Measurements from ENCODE around the gene ZNF705A. TPM values are rescaled to one million over a fixed set of nuclear protein-coding genes. Genes with fewer than 3 reads are reported as not detected.
"Not testable (repeated sequence)": the region's sequence is repeated elsewhere in the genome, so short reads cannot be mapped to it uniquely, and the experiment has no call there.

The ZNF705A gene
- total RNA-seq, 1 experiment from 2014 or later, result not detected

DNA sequence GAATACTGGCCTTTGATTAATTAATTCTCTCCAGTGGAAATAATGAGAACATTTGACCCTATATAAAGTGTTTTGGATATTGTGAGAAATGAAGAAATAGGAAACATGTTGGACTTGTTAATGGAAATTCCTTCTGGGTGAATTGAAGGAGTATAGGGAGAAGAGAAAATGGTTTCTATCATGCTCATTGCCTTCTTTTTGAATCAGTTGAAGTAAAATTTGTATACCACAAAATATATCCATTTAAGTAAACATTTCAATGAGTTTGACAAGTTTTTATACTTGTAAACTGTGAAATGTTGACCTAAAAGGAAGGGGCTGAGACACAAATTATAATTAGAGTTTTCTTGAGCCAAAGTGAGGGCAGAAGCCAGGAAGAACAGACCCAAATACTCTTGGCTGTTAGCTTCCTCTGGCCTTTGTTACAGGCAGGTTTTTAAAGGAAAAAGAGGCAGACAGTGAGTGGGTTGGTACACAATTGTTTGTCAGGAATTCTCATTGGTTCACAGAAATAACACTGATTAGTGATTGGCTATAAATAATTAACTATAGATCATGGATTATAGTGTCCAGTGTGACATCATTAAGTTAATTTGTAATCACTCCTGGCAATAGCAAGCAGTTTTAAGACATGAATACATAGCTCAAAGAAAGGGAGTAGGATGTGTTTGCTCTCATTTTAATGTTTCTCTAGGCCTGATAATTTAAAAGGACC, 826 bp downstream of the ZNF705A start:
- no peak overlapping the region for H3K4me3 ChIP-seq
- peak overlapping the region; percentile 15; the same call in 1 of the 2 replicates for H3K27ac ChIP-seq
- H3K9me3 ChIP-seq (replicated peaks), result no peaks in the 10 kb centered on the region
- no peaks in the 10 kb centered on the region for H3K36me3 ChIP-seq
- no peaks in the 10 kb centered on the region; the same call in 1 of the 2 replicates for H3K27me3 ChIP-seq
- no peak for DNase-seq
- H3K4me1 ChIP-seq, result peaks cover 6% of the 10 kb centered on the region

DNA sequence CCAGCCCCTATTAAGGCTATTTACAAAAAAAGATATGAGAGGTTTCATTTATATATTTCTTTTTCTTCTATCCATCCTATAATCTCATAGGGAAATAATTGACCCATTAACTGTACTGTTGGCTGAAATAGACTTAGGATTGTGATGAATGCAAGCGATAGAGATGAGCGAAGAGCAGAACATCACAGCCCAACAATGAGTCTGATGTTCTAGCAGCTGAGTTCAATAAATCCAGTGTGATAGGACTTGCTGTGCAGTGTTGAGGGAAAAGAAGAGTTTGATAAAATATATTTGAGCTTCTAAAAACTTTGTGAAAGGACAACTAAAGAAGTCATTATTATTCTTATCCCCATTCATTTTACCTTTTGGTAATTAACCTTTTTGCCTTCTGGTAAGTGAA, 16.1 kb downstream of the ZNF705A start:
- not testable (repeated sequence) for H3K4me3 ChIP-seq; H3K4me1 ChIP-seq; H3K36me3 ChIP-seq; H3K9me3 ChIP-seq (replicated peaks); H3K27me3 ChIP-seq; DNase-seq; H3K27ac ChIP-seq

DNA sequence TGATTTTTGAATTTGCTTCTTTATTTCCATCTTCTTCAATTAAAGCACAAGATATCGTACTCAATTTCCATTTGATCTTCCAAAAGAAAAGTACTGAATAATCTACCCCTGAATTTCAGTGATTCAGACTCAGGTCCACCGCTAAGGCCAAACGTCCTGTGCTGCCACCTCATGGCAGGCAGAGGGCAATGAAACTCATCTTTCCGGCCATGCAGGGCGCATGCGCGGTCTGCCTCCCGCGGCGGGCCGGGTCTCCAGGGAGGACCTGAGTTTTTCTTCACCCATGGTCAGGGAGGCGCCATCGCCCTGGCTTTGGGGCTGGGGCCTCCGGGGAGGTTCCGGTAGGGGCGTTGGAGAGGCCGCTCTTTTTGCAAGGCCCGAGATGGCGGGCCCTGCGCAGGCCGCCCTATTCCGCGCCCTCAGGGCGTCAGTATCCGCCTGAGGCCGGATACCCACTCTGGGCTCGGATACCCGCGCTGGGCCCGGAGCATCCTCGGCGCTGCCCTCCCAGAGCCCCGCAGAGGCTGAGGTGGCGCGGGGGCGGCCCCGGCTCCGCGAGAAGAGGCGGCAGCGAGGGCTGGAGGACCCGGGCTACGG, 23.3 kb downstream of the ZNF705A start:
- peak; percentile 72 to 73 for DNase-seq
- H3K36me3 ChIP-seq; H3K27me3 ChIP-seq; H3K4me1 ChIP-seq; H3K9me3 ChIP-seq (replicated peaks): not testable (repeated sequence)
- H3K4me3 ChIP-seq, result peak overlapping the region; percentile 96
- H3K27ac ChIP-seq, result peak overlapping the region; percentile 52

DNA sequence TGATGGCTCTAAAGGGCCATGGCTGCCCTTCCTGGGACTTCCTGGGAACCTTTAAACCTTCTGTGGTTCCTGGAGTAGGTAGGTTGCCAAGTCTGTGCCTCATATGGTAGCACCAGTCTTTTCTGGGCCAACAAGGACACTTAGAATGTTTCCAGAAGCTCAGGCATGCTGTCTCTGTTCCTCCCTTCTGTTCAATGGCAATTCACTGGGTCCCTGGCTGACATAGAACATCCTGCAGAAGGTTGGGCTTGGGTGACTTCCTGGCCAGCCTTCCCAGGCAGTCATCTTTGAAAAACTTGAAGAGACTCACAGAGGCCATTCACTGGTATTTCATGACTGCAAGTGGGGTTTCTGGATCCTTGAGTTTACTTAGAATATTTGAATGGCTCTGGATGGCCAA, 24.5 kb downstream of the ZNF705A start:
- H3K27ac ChIP-seq; DNase-seq; H3K36me3 ChIP-seq; H3K4me3 ChIP-seq; H3K4me1 ChIP-seq; H3K9me3 ChIP-seq (replicated peaks); H3K27me3 ChIP-seq: not testable (repeated sequence)

DNA sequence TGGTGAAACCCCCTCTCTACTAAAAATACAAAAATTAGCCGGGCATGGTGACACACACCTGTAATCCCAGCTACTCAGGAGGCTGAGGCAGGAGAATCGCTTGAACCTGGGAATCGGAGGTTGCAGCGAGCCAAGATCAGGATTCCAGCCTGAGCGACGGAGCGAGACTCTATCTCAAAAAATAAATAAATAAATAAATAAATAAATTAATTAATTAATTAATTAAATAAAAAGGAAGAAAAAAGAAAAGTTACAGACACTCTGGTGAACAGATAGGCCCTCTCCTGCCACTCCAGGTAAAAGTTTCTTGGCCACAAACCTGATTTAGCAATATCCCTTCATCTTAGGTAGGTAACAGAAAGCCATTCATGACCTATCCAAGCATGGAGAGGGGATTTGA, 26.1 kb downstream of the ZNF705A start:
- not testable (repeated sequence) for H3K4me3 ChIP-seq; H3K27ac ChIP-seq; H3K27me3 ChIP-seq; DNase-seq; H3K4me1 ChIP-seq; H3K9me3 ChIP-seq (replicated peaks); H3K36me3 ChIP-seq

DNA sequence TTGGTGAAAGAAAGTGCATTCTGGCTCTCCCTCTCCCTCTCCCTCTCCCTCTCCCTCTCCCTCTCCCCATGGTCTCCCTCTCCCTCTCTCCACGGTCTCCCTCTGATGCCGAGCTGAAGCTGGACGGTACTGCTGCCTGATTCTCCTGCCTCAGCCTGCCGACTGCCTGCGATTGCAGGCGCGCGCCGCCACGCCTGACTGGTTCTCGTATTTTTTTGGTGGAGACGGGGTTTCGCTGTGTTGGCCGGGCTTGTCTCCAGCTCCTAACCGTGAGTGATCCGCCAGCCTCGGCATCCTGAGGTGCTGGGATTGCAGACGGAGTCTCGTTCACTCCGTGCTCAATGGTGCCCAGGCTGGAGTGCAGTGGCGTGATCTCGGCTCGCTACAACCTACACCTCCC, 26.5 kb downstream of the ZNF705A start:
- H3K27ac ChIP-seq; DNase-seq; H3K27me3 ChIP-seq; H3K36me3 ChIP-seq; H3K4me1 ChIP-seq; H3K9me3 ChIP-seq (replicated peaks); H3K4me3 ChIP-seq: not testable (repeated sequence)

DNA sequence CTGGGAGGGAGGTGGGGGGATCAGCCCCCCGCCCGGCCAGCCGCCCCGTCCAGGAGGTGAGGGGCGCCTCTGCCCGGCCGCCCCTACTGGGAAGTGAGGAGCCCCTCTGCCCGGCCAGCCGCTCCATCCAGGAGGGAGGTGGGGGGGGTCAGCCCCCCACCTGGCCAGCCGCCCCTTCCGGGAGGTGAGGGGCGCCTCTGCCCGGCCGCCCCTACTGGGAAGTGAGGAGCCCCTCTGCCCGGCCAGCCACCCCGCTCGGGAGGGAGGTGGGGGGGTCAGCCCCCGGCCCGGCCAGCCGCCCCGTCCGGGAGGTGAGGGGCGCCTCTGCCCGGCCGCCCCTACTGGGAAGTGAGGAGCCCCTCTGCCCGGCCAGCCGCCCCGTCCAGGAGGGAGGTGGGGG, 27.4 kb downstream of the ZNF705A start:
- not testable (repeated sequence) for H3K36me3 ChIP-seq; DNase-seq; H3K27me3 ChIP-seq; H3K4me3 ChIP-seq; H3K9me3 ChIP-seq (replicated peaks); H3K27ac ChIP-seq; H3K4me1 ChIP-seq

DNA sequence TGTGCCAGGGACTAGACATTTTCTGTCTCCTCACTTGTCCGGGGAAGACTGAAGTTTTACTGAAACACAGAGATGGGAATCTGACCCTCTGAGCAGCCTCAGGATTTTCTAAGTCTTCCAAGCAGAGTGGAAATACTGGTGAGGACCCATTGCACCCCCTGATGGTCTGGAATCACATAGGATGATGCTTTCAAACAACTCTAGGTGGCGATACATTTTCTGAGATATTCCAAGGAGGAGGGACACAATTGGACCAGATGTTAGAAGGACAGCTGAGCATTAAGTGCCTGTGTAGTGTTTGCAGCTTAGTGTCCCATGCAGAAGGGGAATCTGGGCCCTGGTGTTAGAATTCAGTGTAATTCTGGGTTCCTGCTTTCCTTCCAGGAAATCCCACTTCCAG, 31.3 kb downstream of the ZNF705A start:
- H3K36me3 ChIP-seq; H3K27ac ChIP-seq; H3K4me1 ChIP-seq; DNase-seq; H3K4me3 ChIP-seq; H3K9me3 ChIP-seq (replicated peaks); H3K27me3 ChIP-seq: not testable (repeated sequence)

DNA sequence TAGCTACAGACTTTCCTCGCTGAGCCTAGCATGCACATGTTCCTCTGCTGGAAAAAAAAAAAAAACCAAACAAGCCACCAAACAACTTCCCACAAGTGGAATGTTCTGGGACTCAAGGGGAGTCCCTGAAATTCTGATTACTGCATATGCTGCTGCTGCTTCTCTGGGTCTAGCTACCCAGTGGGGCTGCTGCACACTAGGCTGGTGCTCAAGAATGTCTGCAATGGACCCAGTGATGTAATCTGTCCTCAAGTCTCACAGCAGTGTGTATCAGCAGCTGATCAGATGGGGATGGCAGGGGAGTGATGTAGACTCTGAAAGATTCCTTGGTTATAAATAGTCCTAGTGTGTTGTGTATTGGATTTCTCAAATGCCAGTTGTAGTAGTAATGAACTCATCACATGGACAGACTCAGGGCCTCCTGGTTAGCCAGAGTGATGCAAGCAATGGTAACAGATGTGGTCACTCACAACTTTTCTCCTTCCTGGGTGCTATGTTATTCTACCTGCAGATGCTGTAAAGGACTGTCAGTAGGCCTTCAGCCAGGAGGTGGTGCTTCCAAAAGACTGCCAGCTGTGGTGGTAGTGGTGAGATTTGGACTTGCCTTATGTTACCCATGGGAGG, 41.0 kb downstream of the ZNF705A start:
- H3K27ac ChIP-seq; H3K4me3 ChIP-seq; H3K36me3 ChIP-seq; H3K4me1 ChIP-seq; DNase-seq; H3K27me3 ChIP-seq; H3K9me3 ChIP-seq (replicated peaks): not testable (repeated sequence)

DNA sequence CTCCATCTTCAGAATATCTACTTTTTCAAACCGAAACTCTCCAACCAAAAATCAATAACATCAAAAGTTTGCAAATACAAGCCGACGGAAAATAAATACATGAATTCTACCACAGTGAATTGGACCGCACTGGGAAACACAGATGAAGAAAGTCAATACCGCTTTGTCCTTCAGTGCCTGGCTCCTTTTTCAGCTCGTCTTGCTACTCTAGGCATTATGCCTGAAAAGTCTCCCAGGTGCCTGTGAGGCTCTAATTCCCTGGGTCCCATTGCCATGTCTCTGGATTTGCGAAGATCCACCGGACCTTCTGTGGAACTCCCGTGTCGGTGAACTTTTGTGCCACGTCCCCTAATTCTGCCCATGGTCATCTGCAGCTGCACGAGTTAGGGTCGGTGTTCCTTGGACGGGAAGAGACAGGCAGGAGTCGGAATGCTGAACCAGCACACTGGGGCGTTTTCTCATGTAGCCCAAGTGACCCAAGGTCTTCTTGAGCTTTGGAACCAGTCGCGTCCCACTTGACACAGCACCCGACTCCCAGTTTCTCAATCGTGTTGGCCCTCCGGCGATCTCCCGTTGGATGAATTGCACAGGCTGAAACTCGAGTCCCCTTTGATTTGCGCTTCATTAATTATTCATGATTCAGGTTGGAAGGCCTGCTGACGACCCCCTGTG, 62.0 kb downstream of the ZNF705A start:
- not testable (repeated sequence) for H3K36me3 ChIP-seq; H3K27ac ChIP-seq; H3K27me3 ChIP-seq; H3K4me1 ChIP-seq; H3K9me3 ChIP-seq (replicated peaks); H3K4me3 ChIP-seq
- peak; percentile 53 to 67 for DNase-seq

DNA sequence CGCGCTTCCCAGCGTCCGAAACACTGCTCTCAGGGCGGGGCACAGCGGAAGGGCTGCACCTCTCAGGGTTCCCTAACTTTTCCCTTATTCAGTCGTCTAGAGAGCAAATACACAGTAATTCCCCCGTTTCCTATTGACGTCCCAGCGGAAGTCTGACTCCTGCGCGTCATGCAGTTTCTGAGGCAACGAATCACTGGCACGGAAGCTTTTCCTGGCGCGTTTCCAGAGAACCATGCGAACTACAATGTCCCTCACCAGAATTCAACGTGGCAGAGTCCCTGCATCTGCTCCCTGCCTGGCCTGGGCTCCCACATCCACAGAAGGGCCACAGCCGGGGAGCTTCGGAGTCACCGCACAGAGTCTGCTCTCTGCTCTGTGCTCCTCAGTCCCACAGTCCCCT, 64.6 kb downstream of the ZNF705A start:
- H3K27me3 ChIP-seq; H3K4me3 ChIP-seq; H3K36me3 ChIP-seq; H3K4me1 ChIP-seq; H3K27ac ChIP-seq; DNase-seq; H3K9me3 ChIP-seq (replicated peaks): not testable (repeated sequence)

DNA sequence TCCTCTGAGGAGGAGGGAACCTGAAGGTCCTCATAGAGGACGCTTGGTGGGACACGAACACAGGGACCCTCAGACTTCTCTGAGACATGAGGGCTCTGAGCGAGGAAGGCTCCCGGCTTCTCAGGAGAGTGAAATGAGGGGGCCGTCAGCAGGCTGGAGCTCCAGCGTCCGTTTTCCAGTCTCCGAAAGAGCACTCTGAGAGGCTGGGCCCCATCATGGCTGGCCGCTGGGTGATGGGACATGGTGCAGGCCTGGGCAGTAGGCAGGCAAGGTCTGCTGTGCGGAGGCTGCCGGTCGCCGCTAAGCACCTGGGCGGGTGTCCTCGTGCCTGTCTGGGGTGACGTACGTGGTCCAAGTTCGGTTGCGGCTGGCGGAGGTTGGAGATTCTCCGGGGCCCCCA, 65.0 kb downstream of the ZNF705A start:
- not testable (repeated sequence) for H3K4me1 ChIP-seq; H3K36me3 ChIP-seq; H3K4me3 ChIP-seq; H3K9me3 ChIP-seq (replicated peaks); H3K27me3 ChIP-seq; H3K27ac ChIP-seq; DNase-seq

DNA sequence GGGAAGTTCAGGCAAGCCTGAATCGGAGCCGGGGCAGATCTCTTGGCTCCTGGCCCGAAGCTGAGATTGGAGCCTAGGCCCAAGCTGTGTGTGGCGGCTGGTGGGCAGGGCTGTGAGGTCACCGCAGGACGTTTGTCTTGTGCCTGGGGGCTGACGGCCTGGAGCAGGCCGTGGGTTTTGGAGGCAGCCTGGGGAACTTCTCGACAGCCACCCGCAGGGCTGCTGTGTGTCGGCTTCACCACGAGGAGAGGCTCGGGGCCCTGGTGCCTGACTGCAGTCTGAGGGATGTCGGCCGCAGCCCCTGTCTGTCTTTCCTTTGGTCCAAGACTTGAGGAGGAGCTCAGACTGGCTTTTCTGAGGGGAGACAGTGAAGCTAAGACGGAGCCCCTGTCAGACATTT, 65.5 kb downstream of the ZNF705A start:
- H3K27me3 ChIP-seq, result not testable (repeated sequence)

DNA sequence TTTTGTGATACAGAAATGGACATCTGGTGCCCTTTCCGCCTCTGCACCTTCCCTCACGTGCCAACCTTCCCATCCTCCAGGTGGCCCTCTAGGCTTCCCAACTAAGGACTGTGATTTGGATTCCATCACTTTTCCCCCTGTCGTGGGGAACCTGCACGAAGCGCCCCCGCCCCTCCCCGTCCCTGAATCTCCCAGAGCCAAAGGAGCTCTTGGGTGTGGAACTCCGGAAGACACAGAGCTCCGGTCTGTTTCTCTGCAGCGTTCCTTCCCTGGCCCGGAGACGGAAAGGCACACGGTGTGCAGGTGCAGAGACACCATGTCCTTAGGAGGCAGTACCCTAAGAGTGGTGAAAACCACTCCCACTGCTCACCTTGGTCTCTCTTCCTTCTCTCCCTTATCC, 66.8 kb downstream of the ZNF705A start:
- H3K4me1 ChIP-seq; H3K27ac ChIP-seq; H3K36me3 ChIP-seq; H3K4me3 ChIP-seq; DNase-seq; H3K27me3 ChIP-seq; H3K9me3 ChIP-seq (replicated peaks): not testable (repeated sequence)

More for the DNA sequence above, 65.5 kb downstream of the ZNF705A start:
- not testable (repeated sequence) for DNase-seq; H3K4me1 ChIP-seq; H3K36me3 ChIP-seq; H3K27ac ChIP-seq; H3K9me3 ChIP-seq (replicated peaks); H3K4me3 ChIP-seq

DNA sequence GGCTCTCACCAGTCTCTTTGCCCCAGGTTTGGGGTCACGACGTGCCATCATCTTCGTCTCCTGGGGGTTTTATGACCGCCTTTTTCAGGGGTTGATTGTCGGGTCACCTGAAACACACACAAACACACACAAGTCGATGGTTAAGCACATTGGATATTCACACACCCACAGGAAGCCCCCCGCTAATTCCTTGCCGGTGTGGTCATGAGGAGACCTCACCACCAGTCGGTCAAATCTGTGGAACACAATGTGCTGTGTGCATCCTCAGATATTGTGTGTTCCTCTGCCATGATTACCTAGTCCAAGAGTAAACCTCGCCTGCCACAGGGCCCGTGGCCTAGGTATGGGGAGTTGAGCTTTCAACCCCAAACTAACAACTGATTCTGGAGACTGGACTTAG, 68.0 kb downstream of the ZNF705A start:
- H3K4me3 ChIP-seq; H3K27me3 ChIP-seq; H3K4me1 ChIP-seq; H3K9me3 ChIP-seq (replicated peaks); DNase-seq; H3K27ac ChIP-seq; H3K36me3 ChIP-seq: not testable (repeated sequence)
